DND-41 (cell line): ENCODE results near the gene ZNF652.

ENCODE experiments used
- CTCF ChIP-seq: IDR thresholded peaks from 2 replicates; pipeline ENCODE4 v1.5.1; 2012; ENCODE audit warnings: borderline replicate concordance, low read length, moderate library complexity, mild to moderate bottlenecking; ENCODE audit not compliant: poor library complexity, severe bottlenecking; ENCODE audit errors: extremely low read depth
- EZH2 ChIP-seq: IDR thresholded peaks from 3 replicates; pipeline ENCODE4 v1.6.1; 2012; ENCODE audit warnings: borderline replicate concordance, low read depth, mild to moderate bottlenecking, moderate library complexity, low read length, inconsistent platforms; ENCODE audit not compliant: severe bottlenecking

DNA sequence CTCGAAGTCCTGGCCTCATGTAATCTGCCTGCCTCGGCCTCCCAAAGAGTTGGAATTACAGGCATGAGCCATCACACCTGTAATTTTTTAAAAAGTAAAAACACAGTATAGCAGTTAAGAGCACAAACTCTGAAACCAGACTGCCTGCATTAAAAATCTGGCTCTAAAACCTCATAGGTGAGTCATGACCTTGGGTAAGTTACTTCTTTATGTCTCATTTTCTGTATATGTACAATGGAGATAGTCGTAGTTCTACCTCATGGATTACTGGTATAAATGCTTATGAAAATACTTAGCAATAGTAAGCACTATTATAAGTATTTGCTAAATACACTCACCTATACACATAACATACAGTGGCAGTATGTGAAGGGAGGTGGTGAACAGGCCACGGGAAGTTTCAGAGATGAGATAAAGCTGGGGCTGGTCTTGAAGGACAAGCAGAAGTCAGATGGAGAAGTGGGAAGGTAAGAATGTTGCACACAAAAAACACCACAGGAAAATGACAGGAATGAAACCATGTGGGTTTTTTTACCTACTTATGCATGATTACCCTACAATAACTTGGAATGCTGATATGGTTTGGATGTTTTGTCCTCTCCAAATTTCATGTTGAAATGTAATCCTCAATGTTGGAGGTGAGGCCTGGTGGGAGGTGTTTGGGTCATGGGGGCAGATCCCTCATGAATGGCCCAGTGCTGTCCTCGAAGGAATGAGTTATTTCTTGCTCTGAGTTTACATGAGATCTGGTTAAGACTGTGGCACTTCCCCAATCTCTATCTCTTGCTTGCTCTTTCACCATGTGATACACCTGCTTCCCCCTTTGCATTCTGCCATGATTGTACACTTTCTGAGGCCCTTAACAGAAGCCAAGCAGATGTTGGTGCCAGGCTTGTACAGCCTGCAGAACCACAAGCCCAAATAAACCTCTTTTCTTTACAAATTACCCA is 33.9 kb downstream of the ZNF652 start:
- no peak for TF ChIP-seq CTCF
- no peak for TF ChIP-seq EZH2
